Cardiac muscle cell (in vitro differentiated cells and primary cell): ENCODE data around the gene TEX38. TPM values are rescaled to one million over a fixed set of nuclear protein-coding genes. Genes with fewer than 3 reads are reported as not detected.

Source experiments
- DNase-seq, 2 donors: peaks; one replicate each; pipeline versions ENCODE4 v3.0.0 to v3.0.0-alpha.2; 2010 to 2017; ENCODE audit warnings: low read depth in 1 of 2, low spot score in 1 of 2
- H3K27ac ChIP-seq: fragments of 200-600 bp; sonication (generic); 2 replicates; pipeline ENCODE4 v1.5.1; 2016
- H3K27me3 ChIP-seq: fragments of 200-600 bp; sonication (generic); 2 replicates; pipeline ENCODE4 v1.6.0; 2016; ENCODE audit warnings: control low read depth
- H3K36me3 ChIP-seq: fragments of 200-600 bp; sonication (generic); 2 replicates; pipeline ENCODE4 v1.5.1; 2016; ENCODE audit warnings: control low read depth
- H3K4me1 ChIP-seq: fragments of 200-600 bp; sonication (generic); 2 replicates; pipeline ENCODE4 v1.8.1; 2017; ENCODE audit warnings: low read depth, mild to moderate bottlenecking, mixed run types
- H3K4me3 ChIP-seq: fragments of 200-600 bp; sonication (generic); 2 replicates; pipeline ENCODE4 v1.5.1; 2016; ENCODE audit warnings: mild to moderate bottlenecking
- H3K9me3 ChIP-seq: fragments of 200-600 bp; sonication (generic); 2 replicates; pipeline ENCODE4 v1.5.1; 2017; ENCODE audit warnings: low read depth, mild to moderate bottlenecking, control low read depth
- CTCF ChIP-seq: IDR thresholded peaks from 2 replicates; pipeline ENCODE4 v1.5.1; 2012; ENCODE audit warnings: low read depth, mild to moderate bottlenecking, low read length
- polyA plus RNA-seq: library from polyadenylated mRNA; unstranded; fragments of >200 nt; fragmentation: Nextera tagmentation; extraction: Ambion mirVana; gene quantifications from 2 replicates; pipeline ENCODE4 v1.2.1, GENCODE V29; 2016
- total RNA-seq: library from RNA; depleted of rRNA; stranded (reverse); fragments of >200 nt; gene quantifications from 2 replicates; pipeline ENCODE4 v1.2.3, GENCODE V29; 2016

Gene TEX38
- total and polyA plus RNA-seq, 2 experiments from 2014 or later = 1.2 to 1.4 TPM

GRCh38 chr1:46697053-46697452, 25.4 kb downstream of the TEX38 start:
- no peak for TF ChIP-seq CTCF
- Histone ChIP-seq H3K27ac (no peak overlapping the region), H3K36me3 (peaks cover 26% of the 10 kb centered on the region), H3K9me3 (no peaks in the 10 kb centered on the region), H3K4me3 (no peak overlapping the region), H3K27me3 (no peaks in the 10 kb centered on the region), H3K4me1 (peaks cover 12% of the 10 kb centered on the region)
- DNase-seq = no peak

GRCh38 chr1:46699666-46700065, 28.0 kb downstream of the TEX38 start:
- Histone ChIP-seq H3K27me3 (no peaks in the 10 kb centered on the region), H3K36me3 (peaks cover 28% of the 10 kb centered on the region), H3K9me3 (no peaks in the 10 kb centered on the region), H3K27ac (no peak overlapping the region), H3K4me1 (no peaks in the 10 kb centered on the region), H3K4me3 (no peak overlapping the region)
- DNase-seq = no peak
- TF ChIP-seq CTCF = no peak

- no peaks in the 10 kb centered on the region for H3K4me1 ChIP-seq
- H3K9me3 ChIP-seq = no peaks in the 10 kb centered on the region
- no peak overlapping the region for H3K4me3 ChIP-seq
- H3K27ac ChIP-seq = no peak overlapping the region
- TF ChIP-seq CTCF = no peak
- DNase-seq = no peak
- H3K27me3 ChIP-seq = no peaks in the 10 kb centered on the region
- peaks cover 41% of the 10 kb centered on the region for H3K36me3 ChIP-seq
Observed at GRCh38 chr1:46703927-46704641, 32.4 kb downstream of the TEX38 start.

- DNase-seq = no peak
- H3K27me3 ChIP-seq = no peaks in the 10 kb centered on the region
- no peak overlapping the region for H3K4me3 ChIP-seq
- no peak for TF ChIP-seq CTCF
- H3K36me3 ChIP-seq = peaks cover 41% of the 10 kb centered on the region
- no peak overlapping the region for H3K27ac ChIP-seq
- H3K9me3 ChIP-seq = no peaks in the 10 kb centered on the region
- H3K4me1 ChIP-seq = no peaks in the 10 kb centered on the region
Observed at GRCh38 chr1:46705408-46705807, 33.8 kb downstream of the TEX38 start.

- TF ChIP-seq CTCF = no peak
- peaks cover 44% of the 10 kb centered on the region for H3K36me3 ChIP-seq
- no peak overlapping the region for H3K4me3 ChIP-seq
- H3K27me3 ChIP-seq = no peaks in the 10 kb centered on the region
- H3K4me1 ChIP-seq = no peaks in the 10 kb centered on the region
- H3K27ac ChIP-seq = no peak overlapping the region
- DNase-seq = peak in 1 of 2 donors; percentile 9
- no peaks in the 10 kb centered on the region for H3K9me3 ChIP-seq
Observed at GRCh38 chr1:46708121-46708520, 36.5 kb downstream of the TEX38 start.
